Body of pancreas (tissue), 4 donors: ENCODE measurements around the gene CS.

Experiments used
- CTCF ChIP-seq, 7 experiments: fragments of 450-650 bp in 4 of 7; fragments of 200-600 bp in 3 of 7; sonication (generic) in 3 of 7; IDR thresholded peaks; one replicate each; pipeline ENCODE4 v1.5.1; 2016 to 2019; ENCODE audit warnings: antibody characterized with exemption in 7 of 7
- POLR2A ChIP-seq, 3 donors: fragments of 450-650 bp; IDR thresholded peaks; one replicate each; pipeline ENCODE4 v1.6.1; 2016; ENCODE audit warnings: antibody characterized with exemption in 3 of 3, mild to moderate bottlenecking in 2 of 3

- TF ChIP-seq CTCF (IDR thresholded peaks at IDR 0.05) (no peak), POLR2A (IDR thresholded peaks at IDR 0.05) (no peak)
These were observed 4.1 kb upstream of the CS start for GRCh38 chr12:56304276-56304675.
